Adrenal gland (tissue), 5 donors: ENCODE data around the gene PARG.
"Not testable (repeated sequence)": the region's sequence is repeated elsewhere in the genome, so short reads cannot be mapped to it uniquely, and the experiment has no call there.

ENCODE experiments used
- POLR2A ChIP-seq, 2 donors: fragments of 450-650 bp; IDR thresholded peaks; one replicate each; pipeline ENCODE4 v1.6.1; 2017; ENCODE audit warnings: antibody characterized with exemption in 2 of 2, mild to moderate bottlenecking in 2 of 2, moderate library complexity in 1 of 2
- TF ChIP-seq, protein P1 (sequence below), 6 experiments: fragments of 450-650 bp in 4 of 6; fragments of 200-600 bp in 2 of 6; sonication (generic) in 1 of 6; IDR thresholded peaks; 1 replicate in 5 of 6; 2 replicates in 1 of 6; pipeline versions ENCODE4 v1.5.1 to v1.8.0; 2016 to 2021; ENCODE audit warnings: antibody characterized with exemption in 6 of 6, mild to moderate bottlenecking in 2 of 6, moderate library complexity in 1 of 6
- donor health status: DM: no; HTN: no; CAD: no.

DNA sequence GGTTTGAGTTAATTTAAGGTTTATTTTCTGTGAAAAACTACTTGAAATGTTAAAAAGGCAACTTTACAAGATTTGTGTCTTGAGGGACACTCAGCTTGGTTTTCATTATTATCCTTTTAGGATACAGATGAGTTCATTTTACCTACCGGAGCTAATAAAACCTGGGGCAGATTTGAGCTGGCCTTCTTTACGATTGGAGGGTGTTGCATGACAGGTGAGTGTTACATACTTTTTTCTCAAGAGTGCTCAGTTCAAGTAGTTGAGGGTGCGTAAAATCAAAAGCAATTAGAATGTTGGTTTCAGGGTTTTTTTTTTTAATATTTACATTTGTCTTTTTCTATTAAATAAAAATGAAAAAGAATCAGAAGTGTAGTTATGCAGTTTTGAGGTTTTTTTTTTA, 10.2 kb upstream of the PARG start:
- TF ChIP-seq, protein P1, sequence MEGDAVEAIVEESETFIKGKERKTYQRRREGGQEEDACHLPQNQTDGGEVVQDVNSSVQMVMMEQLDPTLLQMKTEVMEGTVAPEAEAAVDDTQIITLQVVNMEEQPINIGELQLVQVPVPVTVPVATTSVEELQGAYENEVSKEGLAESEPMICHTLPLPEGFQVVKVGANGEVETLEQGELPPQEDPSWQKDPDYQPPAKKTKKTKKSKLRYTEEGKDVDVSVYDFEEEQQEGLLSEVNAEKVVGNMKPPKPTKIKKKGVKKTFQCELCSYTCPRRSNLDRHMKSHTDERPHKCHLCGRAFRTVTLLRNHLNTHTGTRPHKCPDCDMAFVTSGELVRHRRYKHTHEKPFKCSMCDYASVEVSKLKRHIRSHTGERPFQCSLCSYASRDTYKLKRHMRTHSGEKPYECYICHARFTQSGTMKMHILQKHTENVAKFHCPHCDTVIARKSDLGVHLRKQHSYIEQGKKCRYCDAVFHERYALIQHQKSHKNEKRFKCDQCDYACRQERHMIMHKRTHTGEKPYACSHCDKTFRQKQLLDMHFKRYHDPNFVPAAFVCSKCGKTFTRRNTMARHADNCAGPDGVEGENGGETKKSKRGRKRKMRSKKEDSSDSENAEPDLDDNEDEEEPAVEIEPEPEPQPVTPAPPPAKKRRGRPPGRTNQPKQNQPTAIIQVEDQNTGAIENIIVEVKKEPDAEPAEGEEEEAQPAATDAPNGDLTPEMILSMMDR (IDR thresholded peaks at IDR 0.05), result not testable (repeated sequence)
- TF ChIP-seq POLR2A (IDR thresholded peaks at IDR 0.05), result not testable (repeated sequence)
